Measurements from ENCODE around the gene PHLDB3. TPM values are rescaled to one million over a fixed set of nuclear protein-coding genes. Genes with fewer than 3 reads are reported as not detected.
"Not testable (repeated sequence)": the region's sequence is repeated elsewhere in the genome, so short reads cannot be mapped to it uniquely, and the experiment has no call there.

The PHLDB3 gene
- total RNA-seq, 3 donors from 2014 or later = 7.5 to 19.5 (median 15.1) TPM

GRCh38 chr19:43445426-43445825 is 59.1 kb downstream of the PHLDB3 start:
- intact Hi-C loops (cut with DNase I; ENCODE audit: low total_unique reads) = loop anchor here (5.0 kb wide), 1 partner anchor 1722 kb away; no protein-coding TSS in a partner anchor
- H3K27ac ChIP-seq = no peak overlapping the region

GRCh38 chr19:43444531-43445287 is 59.8 kb downstream of the PHLDB3 start:
- intact Hi-C loops (cut with DNase I; ENCODE audit: low total_unique reads) = loop anchor here (5.0 kb wide), 1 partner anchor 1723 kb away; no protein-coding TSS in a partner anchor
- DNase-seq (ENCODE audit: low spot score in 2 of 2) = no peak

More at GRCh38 chr19:43445426-43445825, 59.1 kb downstream of the PHLDB3 start:
- Histone ChIP-seq H3K36me3 (no peaks in the 10 kb centered on the region), H3K27me3 (no peaks in the 10 kb centered on the region), H3K9me3 (no peaks in the 10 kb centered on the region), H3K4me1 (no peaks in the 10 kb centered on the region), H3K4me3 (no peak overlapping the region)
- no peak for DNase-seq (ENCODE audit: low spot score in 2 of 2)
- TF ChIP-seq POLR2AphosphoS5 (IDR thresholded peaks at IDR 0.05) = no peak
- no peak for TF ChIP-seq CTCF (IDR thresholded peaks at IDR 0.05)
- TF ChIP-seq POLR2A (IDR thresholded peaks at IDR 0.05) = no peak

GRCh38 chr19:43444091-43444490 is 60.5 kb downstream of the PHLDB3 start:
- not testable (repeated sequence) for H3K9me3 ChIP-seq; DNase-seq (ENCODE audit: low spot score in 2 of 2)

More at GRCh38 chr19:43444531-43445287, 59.8 kb downstream of the PHLDB3 start:
- Histone ChIP-seq H3K27ac (no peak overlapping the region), H3K36me3 (no peaks in the 10 kb centered on the region), H3K27me3 (no peaks in the 10 kb centered on the region), H3K4me1 (no peaks in the 10 kb centered on the region), H3K9me3 (no peaks in the 10 kb centered on the region), H3K4me3 (no peak overlapping the region)
- TF ChIP-seq POLR2A (IDR thresholded peaks at IDR 0.05) (no peak), POLR2AphosphoS5 (IDR thresholded peaks at IDR 0.05) (no peak), CTCF (IDR thresholded peaks at IDR 0.05) (no peak)

GRCh38 chr19:43441716-43442115 is 62.8 kb downstream of the PHLDB3 start:
- no peak overlapping the region for H3K27ac ChIP-seq
- no peak for DNase-seq (ENCODE audit: low spot score in 2 of 2)
- no peaks in the 10 kb centered on the region for H3K36me3 ChIP-seq
- TF ChIP-seq POLR2A (IDR thresholded peaks at IDR 0.05) = no peak
- TF ChIP-seq CTCF (IDR thresholded peaks at IDR 0.05) = no peak
- no peak for TF ChIP-seq POLR2AphosphoS5 (IDR thresholded peaks at IDR 0.05)
- intact Hi-C loops (cut with DNase I; ENCODE audit: low total_unique reads) = no loop called here
- H3K27me3 ChIP-seq = no peaks in the 10 kb centered on the region
- H3K4me1 ChIP-seq = peaks cover 0 to 4% of the 10 kb centered on the region in 2 donors
- H3K4me3 ChIP-seq = no peak overlapping the region
- H3K9me3 ChIP-seq = no peaks in the 10 kb centered on the region

More at GRCh38 chr19:43444091-43444490, 60.5 kb downstream of the PHLDB3 start:
- H3K27me3 ChIP-seq; H3K36me3 ChIP-seq; intact Hi-C loops (cut with DNase I; ENCODE audit: low total_unique reads); H3K4me1 ChIP-seq; H3K4me3 ChIP-seq; H3K27ac ChIP-seq: not testable (repeated sequence)

GRCh38 chr19:43439709-43440063 is 64.9 kb downstream of the PHLDB3 start:
- no peak for DNase-seq (ENCODE audit: low spot score in 2 of 2)
- Histone ChIP-seq H3K36me3 (no peaks in the 10 kb centered on the region), H3K27me3 (no peaks in the 10 kb centered on the region), H3K9me3 (no peaks in the 10 kb centered on the region), H3K4me3 (no peak overlapping the region), H3K27ac (no peak overlapping the region), H3K4me1 (peaks cover 0 to 4% of the 10 kb centered on the region in 2 donors)
- TF ChIP-seq CTCF (IDR thresholded peaks at IDR 0.05) (no peak), POLR2A (IDR thresholded peaks at IDR 0.05) (no peak), POLR2AphosphoS5 (IDR thresholded peaks at IDR 0.05) (no peak)
- intact Hi-C loops (cut with DNase I; ENCODE audit: low total_unique reads) = no loop called here

Measured in breast epithelium (tissue), 4 donors.